ENCODE data around the gene TESPA1.

- TF ChIP-seq USF2 (CRISPR knock-in tag; IDR thresholded peaks at IDR 0.05) (no peak), NR1H2 (CRISPR knock-in tag; IDR thresholded peaks at IDR 0.05) (no peak), GABPB1 (CRISPR knock-in tag; IDR thresholded peaks at IDR 0.05) (no peak), CTCF (IDR thresholded peaks at IDR 0.05) (no peak), TEAD4 (CRISPR knock-in tag; IDR thresholded peaks at IDR 0.05) (no peak), MAX (CRISPR knock-in tag; IDR thresholded peaks at IDR 0.05) (no peak), ZNF121 (CRISPR knock-in tag; IDR thresholded peaks at IDR 0.05) (no peak), NFE2L1 (CRISPR knock-in tag; IDR thresholded peaks at IDR 0.05) (no peak), AFF4 (CRISPR knock-in tag; IDR thresholded peaks at IDR 0.05; ENCODE audit: borderline replicate concordance) (no peak), CREM (CRISPR knock-in tag; IDR thresholded peaks at IDR 0.05) (no peak)
Observed at GRCh38 chr12:54991161-54991990, 6.8 kb upstream of the TESPA1 start.
